H9 (cell line): ENCODE results near the gene SPTLC3. TPM values are rescaled to one million over a fixed set of nuclear protein-coding genes. Genes with fewer than 3 reads are reported as not detected.

Experiments used
- DNase-seq: peaks from one replicate; pipeline ENCODE4 v3.0.0-alpha.2; 2017
- H2AFZ ChIP-seq: one replicate; pipeline ENCODE4 v1.6.1; 2013; ENCODE audit warnings: mild to moderate bottlenecking, low read length, control low read depth, moderate library complexity
- H2AK5ac ChIP-seq: 2 replicates; pipeline ENCODE4 v1.6.1; 2013; ENCODE audit warnings: low read length, control low read depth, mixed read lengths; ENCODE audit not compliant: insufficient read length
- H2BK120ac ChIP-seq: one replicate; pipeline ENCODE4 v1.6.1; 2013; ENCODE audit warnings: low read depth, mild to moderate bottlenecking, low read length, control low read depth, inconsistent platforms; ENCODE audit not compliant: poor library complexity, severe bottlenecking
- H2BK12ac ChIP-seq: 2 replicates; pipeline ENCODE4 v1.6.1; 2013; ENCODE audit warnings: low read length, control low read depth, mixed read lengths, low read depth; ENCODE audit not compliant: insufficient read length
- H2BK15ac ChIP-seq: 2 replicates; pipeline ENCODE4 v1.6.1; 2013; ENCODE audit warnings: low read depth, low read length, control low read depth
- H2BK20ac ChIP-seq: one replicate; pipeline ENCODE4 v1.6.1; 2013; ENCODE audit warnings: low read depth, mild to moderate bottlenecking, low read length, control low read depth, inconsistent platforms; ENCODE audit not compliant: poor library complexity, severe bottlenecking
- H2BK5ac ChIP-seq: 2 replicates; pipeline ENCODE4 v1.6.1; 2013; ENCODE audit warnings: low read length, control low read depth, mixed read lengths; ENCODE audit not compliant: insufficient read length
- H3K14ac ChIP-seq: 2 replicates; pipeline ENCODE4 v1.6.1; 2013; ENCODE audit warnings: low read length, control low read depth; ENCODE audit not compliant: insufficient read depth
- H3K18ac ChIP-seq: 2 replicates; pipeline ENCODE4 v1.6.1; 2013; ENCODE audit warnings: low read depth, mild to moderate bottlenecking, mixed read lengths, low read length, control low read depth; ENCODE audit not compliant: insufficient read length
- H3K23ac ChIP-seq: 2 replicates; pipeline ENCODE4 v1.6.1; 2013; ENCODE audit warnings: low read length, control low read depth, mixed read lengths, low read depth; ENCODE audit not compliant: insufficient read length
- H3K23me2 ChIP-seq: 2 replicates; pipeline ENCODE4 v1.6.1; 2013; ENCODE audit warnings: low read depth, mild to moderate bottlenecking, mixed read lengths, low read length, control low read depth; ENCODE audit not compliant: insufficient read length, poor library complexity, severe bottlenecking
- H3K27ac ChIP-seq: 2 replicates; pipeline ENCODE4 v1.5.1; 2013; ENCODE audit warnings: low read length, control low read depth, mixed read lengths, low read depth; ENCODE audit not compliant: insufficient read length
- H3K27me3 ChIP-seq: 2 replicates; pipeline ENCODE4 v1.6.1; 2013; ENCODE audit warnings: low read length, control low read depth, inconsistent platforms; ENCODE audit not compliant: insufficient read depth
- H3K4ac ChIP-seq: 2 replicates; pipeline ENCODE4 v1.6.1; 2013; ENCODE audit warnings: low read depth, mild to moderate bottlenecking, control low read depth, inconsistent platforms, low read length, moderate library complexity
- H3K4me1 ChIP-seq: 2 replicates; pipeline ENCODE4 v1.6.1; 2013; ENCODE audit warnings: low read length, control low read depth, inconsistent platforms; ENCODE audit not compliant: insufficient read depth
- H3K4me2 ChIP-seq: 2 replicates; pipeline ENCODE4 v1.6.1; 2013; ENCODE audit warnings: low read length, control low read depth, mixed read lengths; ENCODE audit not compliant: insufficient read length, insufficient read depth
- H3K56ac ChIP-seq: 2 replicates; pipeline ENCODE4 v1.6.1; 2013; ENCODE audit warnings: low read depth, mild to moderate bottlenecking, mixed read lengths, low read length, control low read depth; ENCODE audit not compliant: insufficient read length
- H3K79me1 ChIP-seq: 2 replicates; pipeline ENCODE4 v1.6.1; 2013; ENCODE audit warnings: low read depth, mild to moderate bottlenecking, moderate library complexity, low read length, control low read depth, inconsistent platforms; ENCODE audit not compliant: insufficient read depth, poor library complexity, severe bottlenecking
- H3K79me2 ChIP-seq: 2 replicates; pipeline ENCODE4 v1.6.1; 2013; ENCODE audit warnings: low read length, control low read depth, inconsistent platforms; ENCODE audit not compliant: insufficient read depth
- H3K9ac ChIP-seq: 2 replicates; pipeline ENCODE4 v1.6.1; 2013; ENCODE audit warnings: low read length, control low read depth, mixed read lengths; ENCODE audit not compliant: insufficient read length; ENCODE audit errors: extremely low read depth
- H3K9me3 ChIP-seq: one replicate; pipeline ENCODE4 v1.6.1; 2013; ENCODE audit warnings: low read depth, low read length, inconsistent platforms; ENCODE audit not compliant: control insufficient read depth
- H3T11ph ChIP-seq: one replicate; pipeline ENCODE4 v1.6.1; 2013; ENCODE audit warnings: mild to moderate bottlenecking, low read length, control low read depth, inconsistent platforms
- H4K20me1 ChIP-seq: one replicate; pipeline ENCODE4 v1.6.1; 2013; ENCODE audit not compliant: control insufficient read depth, insufficient read length, insufficient read depth
- H4K5ac ChIP-seq: 2 replicates; pipeline ENCODE4 v1.6.1; 2013; ENCODE audit warnings: low read depth, mild to moderate bottlenecking, mixed read lengths, low read length, control low read depth; ENCODE audit not compliant: insufficient read length
- H4K8ac ChIP-seq: replicated peaks from 2 replicates; pipeline ENCODE4 v1.6.1; 2013; ENCODE audit warnings: low read length, control low read depth, mixed read lengths, low read depth; ENCODE audit not compliant: insufficient read length
- H4K91ac ChIP-seq: 2 replicates; pipeline ENCODE4 v1.6.1; 2013; ENCODE audit warnings: low read depth, mild to moderate bottlenecking, moderate library complexity, mixed read lengths, low read length, control low read depth; ENCODE audit not compliant: insufficient read length
- H3K27ac Mint-ChIP-seq, 3 experiments: 2 replicates in 2 of 3; 3 replicates in 1 of 3; pipeline ENCODE4 v1.8.0; 2020 to 2021; ENCODE audit warnings: mixed read lengths in 3 of 3, mild to moderate bottlenecking in 1 of 3, moderate library complexity in 1 of 3
- H3K27me3 Mint-ChIP-seq: 2 replicates; pipeline ENCODE4 v1.8.0; 2021; ENCODE audit warnings: low read depth, mild to moderate bottlenecking, moderate library complexity, mixed read lengths
- H3K36me3 Mint-ChIP-seq, 3 experiments: 2 replicates in 2 of 3; 3 replicates in 1 of 3; pipeline ENCODE4 v1.8.0; 2020 to 2021; ENCODE audit warnings: low read depth in 3 of 3, mixed read lengths in 3 of 3; ENCODE audit not compliant: insufficient read depth in 1 of 3
- H3K4me1 Mint-ChIP-seq, 2 experiments: 2 replicates each; pipeline ENCODE4 v1.8.0; 2020; ENCODE audit warnings: mixed read lengths in 2 of 2
- H3K4me3 Mint-ChIP-seq, 2 experiments: 2 replicates in 1 of 2; 3 replicates in 1 of 2; pipeline ENCODE4 v1.8.0; 2020 to 2021; ENCODE audit warnings: mild to moderate bottlenecking in 2 of 2, mixed read lengths in 2 of 2, moderate library complexity in 1 of 2
- H3K9me3 Mint-ChIP-seq, 2 experiments: 2 replicates in 1 of 2; 3 replicates in 1 of 2; pipeline ENCODE4 v1.8.0; 2020; ENCODE audit warnings: mild to moderate bottlenecking in 2 of 2, mixed read lengths in 2 of 2, moderate library complexity in 1 of 2
- CTCF ChIP-seq: fragments of 200-600 bp; sonication (generic); conservative IDR thresholded peaks from 3 replicates; pipeline ENCODE4 v1.8.0; 2021; ENCODE audit warnings: antibody characterized with exemption, mild to moderate bottlenecking
- WGBS: extraction: QIAGEN DNeasy Blood & Tissue Kit; methylation state at CpG from one replicate; pipeline ENCODE4 v1.1.7; 2013; ENCODE audit warnings: missing lambda C conversion rate, low lambda C conversion rate, mixed read lengths; ENCODE audit not compliant: insufficient read length; ENCODE audit errors: extremely low coverage; 5-methylcytosine and 5-hydroxymethylcytosine counted together
- total RNA-seq: library from RNA; stranded (reverse); gene quantifications from 2 replicates; pipeline ENCODE4 v1.2.1, GENCODE V29; 2021

Gene SPTLC3
- total RNA-seq, 1 experiment from 2014 or later: 0.68 TPM

DNA sequence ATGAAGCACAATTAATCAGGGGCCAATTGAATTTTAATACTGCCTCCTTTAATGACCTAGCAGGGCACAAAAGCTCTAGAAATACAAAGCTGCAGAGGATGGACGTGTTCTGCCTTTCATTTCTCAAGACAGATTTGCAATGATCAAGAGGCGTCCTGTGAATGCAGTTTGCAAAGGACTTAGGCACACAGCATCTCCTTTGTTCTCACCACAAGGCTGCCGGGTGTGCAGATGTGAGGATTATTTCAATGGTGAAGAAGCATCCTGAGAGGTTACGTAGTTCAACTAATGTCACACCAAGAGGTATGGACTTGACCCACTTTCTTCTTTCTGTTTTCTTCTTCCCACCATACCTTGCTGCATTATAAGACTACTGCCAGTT, 42.9 kb upstream of the SPTLC3 start:
- no peak overlapping the region for H4K8ac ChIP-seq
- Mint-ChIP-seq H3K27me3 (no peaks in the 10 kb centered on the region), H3K27ac (no peak overlapping the region), H3K4me3 (no peak overlapping the region), H3K4me1 (peaks cover 4 to 5% of the 10 kb centered on the region in 2 experiments; a peak in 3 of 4 replicates), H3K36me3 (peaks cover 4 to 7% (median 7%) of the 10 kb centered on the region in 3 experiments; a peak in 6 of 7 replicates), H3K9me3 (peaks cover 6 to 7% of the 10 kb centered on the region in 2 experiments)
- no peak overlapping the region for H2BK15ac ChIP-seq
- no peak overlapping the region for H3K18ac ChIP-seq
- H3K27me3 ChIP-seq: no peaks in the 10 kb centered on the region
- H3K56ac ChIP-seq: no peak overlapping the region
- H2AK5ac ChIP-seq: no peak overlapping the region
- peaks cover 5% of the 10 kb centered on the region for H3K9me3 ChIP-seq
- no peak overlapping the region for H3K4me2 ChIP-seq
- no peak overlapping the region for H3K4ac ChIP-seq
- no peak for TF ChIP-seq CTCF
- no peak overlapping the region for H2BK120ac ChIP-seq
- no peak overlapping the region for H4K91ac ChIP-seq
- H2BK20ac ChIP-seq: no peak overlapping the region
- no peaks in the 10 kb centered on the region for H4K20me1 ChIP-seq
- no peaks in the 10 kb centered on the region for H3K23me2 ChIP-seq
- H2BK5ac ChIP-seq: no peak overlapping the region
- no peak overlapping the region for H2BK12ac ChIP-seq
- H3K14ac ChIP-seq: no peak overlapping the region
- no peaks in the 10 kb centered on the region for H3K79me2 ChIP-seq
- H3K27ac ChIP-seq: no peak overlapping the region
- no peak overlapping the region for H3T11ph ChIP-seq
- WGBS: no CpG with 5 or more reads among the region's 4 CpGs
- no peaks in the 10 kb centered on the region; the same call in 1 of the 2 replicates for H3K4me1 ChIP-seq
- no peak overlapping the region for H2AFZ ChIP-seq
- no peak overlapping the region for H4K5ac ChIP-seq
- H3K9ac ChIP-seq: no peak overlapping the region
- no peak for DNase-seq
- H3K79me1 ChIP-seq: no peaks in the 10 kb centered on the region
- H3K23ac ChIP-seq: no peak overlapping the region
